CD14-positive monocyte (primary cell): ENCODE measurements around the gene EGLN1. TPM values are rescaled to one million over a fixed set of nuclear protein-coding genes. Genes with fewer than 3 reads are reported as not detected.

Experiments used
- DNase-seq, 3 donors: peaks; one replicate each; pipeline ENCODE4 v3.0.0-alpha.2; 2011 to 2022
- H2AFZ ChIP-seq: 2 replicates; pipeline ENCODE4 v1.6.0; 2012; ENCODE audit warnings: mild to moderate bottlenecking, low read depth, low read length, inconsistent platforms; ENCODE audit not compliant: insufficient read depth, poor library complexity, severe bottlenecking
- H3K27ac ChIP-seq, 2 donors: 1 replicate in 1 of 2; 2 replicates in 1 of 2; pipeline ENCODE4 v1.5.1; 2012 to 2013; ENCODE audit warnings: low read length in 2 of 2, control low read depth in 1 of 2, inconsistent platforms in 1 of 2, low read depth in 1 of 2, mild to moderate bottlenecking in 1 of 2
- H3K27me3 ChIP-seq, 2 donors: one replicate each; pipeline versions ENCODE4 v1.6.0 to v1.6.1; 2011 to 2013; ENCODE audit warnings: low read length in 2 of 2; ENCODE audit not compliant: control insufficient read depth in 2 of 2, insufficient read depth in 2 of 2
- H3K36me3 ChIP-seq, 2 donors: replicated peaks in 1 of 2; 1 replicate in 1 of 2; 2 replicates in 1 of 2; pipeline versions ENCODE4 v1.5.1 to v1.6.1; 2012 to 2013; ENCODE audit warnings: low read length in 2 of 2, control low read depth in 1 of 2, inconsistent platforms in 1 of 2, mild to moderate bottlenecking in 1 of 2; ENCODE audit not compliant: insufficient read depth in 2 of 2, control insufficient read depth in 1 of 2
- H3K4me1 ChIP-seq, 2 donors: 1 replicate in 1 of 2; 2 replicates in 1 of 2; pipeline versions ENCODE4 v1.5.1 to v1.6.1; 2012 to 2013; ENCODE audit warnings: low read length in 2 of 2, control low read depth in 1 of 2, inconsistent platforms in 1 of 2, mild to moderate bottlenecking in 1 of 2, moderate library complexity in 1 of 2; ENCODE audit not compliant: insufficient read depth in 2 of 2, control insufficient read depth in 1 of 2
- H3K4me2 ChIP-seq: replicated peaks from 2 replicates; pipeline ENCODE3; 2012; ENCODE audit warnings: low read length, moderate library complexity, mild to moderate bottlenecking; ENCODE audit not compliant: poor library complexity, severe bottlenecking; ENCODE audit errors: extremely low read depth
- H3K4me3 ChIP-seq, 3 experiments: fragments of 200-600 bp in 1 of 3; sonication (generic) in 1 of 3; replicated peaks in 1 of 3; 1 replicate in 2 of 3; 2 replicates in 1 of 3; pipeline ENCODE4 v1.5.1; 2011 to 2013; ENCODE audit warnings: low read length in 3 of 3, mild to moderate bottlenecking in 3 of 3, control low read depth in 2 of 3, low read depth in 2 of 3, inconsistent platforms in 1 of 3, moderate library complexity in 1 of 3
- H3K79me2 ChIP-seq: 2 replicates; pipeline ENCODE4 v1.6.0; 2012; ENCODE audit warnings: mild to moderate bottlenecking, control low read depth, inconsistent platforms, low read length, moderate library complexity; ENCODE audit not compliant: insufficient read depth
- H3K9ac ChIP-seq: 2 replicates; pipeline ENCODE4 v1.6.0; 2017; ENCODE audit warnings: low read length, mild to moderate bottlenecking; ENCODE audit not compliant: insufficient read depth, poor library complexity, severe bottlenecking
- H3K9me3 ChIP-seq, 2 donors: replicated peaks in 1 of 2; 1 replicate in 1 of 2; 2 replicates in 1 of 2; pipeline versions ENCODE4 v1.5.1 to v1.6.1; 2012 to 2013; ENCODE audit warnings: low read length in 2 of 2, control low read depth in 1 of 2; ENCODE audit not compliant: control insufficient read depth in 1 of 2, insufficient read depth in 1 of 2
- H4K20me1 ChIP-seq: 2 replicates; pipeline ENCODE4 v1.6.0; 2012; ENCODE audit warnings: mild to moderate bottlenecking, low read length, control low read depth, moderate library complexity; ENCODE audit not compliant: insufficient read depth
- H3K27ac Mint-ChIP-seq, 7 donors: one replicate each; pipeline ENCODE4 v1.8.0; 2020; ENCODE audit warnings: mild to moderate bottlenecking in 7 of 7, mixed read lengths in 7 of 7, moderate library complexity in 6 of 7, inconsistent platforms in 2 of 7
- H3K27me3 Mint-ChIP-seq, 3 donors: one replicate each; pipeline ENCODE4 v1.8.0; 2021 to 2022; ENCODE audit warnings: low read depth in 3 of 3, mild to moderate bottlenecking in 3 of 3, mixed read lengths in 3 of 3, moderate library complexity in 3 of 3, inconsistent platforms in 1 of 3
- H3K36me3 Mint-ChIP-seq, 2 donors: one replicate each; pipeline ENCODE4 v1.8.0; 2020; ENCODE audit warnings: mixed read lengths in 2 of 2, inconsistent platforms in 1 of 2, mild to moderate bottlenecking in 1 of 2
- H3K4me1 Mint-ChIP-seq: one replicate; pipeline ENCODE4 v1.8.0; 2020; ENCODE audit warnings: mild to moderate bottlenecking, mixed read lengths
- H3K4me3 Mint-ChIP-seq, 2 donors: one replicate each; pipeline ENCODE4 v1.8.0; 2020; ENCODE audit warnings: mild to moderate bottlenecking in 2 of 2, mixed read lengths in 2 of 2, moderate library complexity in 1 of 2
- H3K9me3 Mint-ChIP-seq, 7 donors: one replicate each; pipeline ENCODE4 v1.8.0; 2020 to 2022; ENCODE audit warnings: mixed read lengths in 7 of 7, mild to moderate bottlenecking in 6 of 7, moderate library complexity in 6 of 7, inconsistent platforms in 2 of 7
- WGBS: methylation state at CpG from one replicate; pipeline ENCODE4 v1.1.5; 2013; ENCODE audit warnings: missing lambda C conversion rate; ENCODE audit not compliant: insufficient coverage; 5-methylcytosine and 5-hydroxymethylcytosine counted together
- intact Hi-C, 2 donors: fragments of 100-400 bp; cut with micrococcal nuclease; formaldehyde crosslinking; loops; one replicate each; pipeline versions ENCODE4 v1.15.0 to v1.15.1; 2023
- polyA plus RNA-seq, 3 donors: library from polyadenylated mRNA; depleted of rRNA in 1 of 3; unstranded in 2 of 3; stranded (reverse) in 1 of 3; fragments of 300-500 nt in 2 of 3; fragments of >200 nt in 1 of 3; fragmentation: Illumina TruSeq in 2 of 3; gene quantifications; 1 replicate in 2 of 3; 2 replicates in 1 of 3; pipeline ENCODE4 v1.2.3, GENCODE V29; 2012 to 2021
- TF ChIP-seq, protein P1 (sequence below): fragments of 200-600 bp; IDR thresholded peaks from one replicate; pipeline ENCODE4 v1.8.0; 2022; ENCODE audit warnings: antibody characterized with exemption, mild to moderate bottlenecking

The EGLN1 gene
- polyA plus RNA-seq, 3 donors = 12.9 to 27.7 (median 23.1) TPM

DNA sequence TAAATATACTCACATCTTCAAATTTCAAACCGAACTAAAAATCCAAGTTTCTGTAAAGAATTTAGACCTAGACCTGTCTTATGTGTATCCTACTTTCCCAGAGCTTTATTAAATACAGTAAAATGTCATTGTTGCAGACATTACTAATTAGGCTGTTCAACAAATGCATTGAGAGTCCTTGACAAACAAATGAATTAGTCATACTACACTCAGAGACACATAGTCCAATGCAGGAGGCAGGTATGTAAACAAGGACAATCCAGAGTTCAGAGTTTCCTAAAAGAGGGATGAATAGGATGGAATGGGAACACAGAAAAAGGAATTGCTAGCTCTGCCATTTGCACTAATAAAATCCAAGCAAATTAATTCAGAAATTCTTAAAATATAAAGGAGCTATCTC lies 1.6 kb upstream of the EGLN1 start:
- Mint-ChIP-seq H3K4me3 (peak overlapping the region in 1 of 2 donors; percentile 32), H3K36me3 (peaks cover 0 to 3% of the 10 kb centered on the region in 2 donors), H3K4me1 (peaks cover 34% of the 10 kb centered on the region), H3K27ac (no peak overlapping the region), H3K27me3 (peaks cover 31 to 34% (median 32%) of the 10 kb centered on the region in 3 donors), H3K9me3 (peaks cover 0 to 6% (median 4%) of the 10 kb centered on the region in 7 donors)
- H3K4me3 ChIP-seq = no peak overlapping the region
- peaks cover 37 to 48% of the 10 kb centered on the region in 2 donors for H3K27me3 ChIP-seq
- H3K4me1 ChIP-seq = peaks cover 18 to 28% of the 10 kb centered on the region in 2 donors
- H4K20me1 ChIP-seq = peaks cover 20% of the 10 kb centered on the region
- no peak overlapping the region for H3K27ac ChIP-seq
- intact Hi-C loops = loop anchor here (5.0 to 10.0 kb wide), 3 partner anchors 46 to 111 kb away; partner anchors contain the start of genes EXOC8 (in 1 of the 2) and SPRTN (in 1 of the 2)
- H3K9ac ChIP-seq = no peak overlapping the region
- H3K9me3 ChIP-seq = peaks cover 0 to 2% of the 10 kb centered on the region in 2 donors
- H3K4me2 ChIP-seq = no peak overlapping the region
- H3K36me3 ChIP-seq = no peaks in the 10 kb centered on the region
- DNase-seq = no peak
- peaks cover 30% of the 10 kb centered on the region for H3K79me2 ChIP-seq
- no CpG with 5 or more reads among the region's 1 CpG for WGBS
- no peak overlapping the region for H2AFZ ChIP-seq
- TF ChIP-seq, protein P1, sequence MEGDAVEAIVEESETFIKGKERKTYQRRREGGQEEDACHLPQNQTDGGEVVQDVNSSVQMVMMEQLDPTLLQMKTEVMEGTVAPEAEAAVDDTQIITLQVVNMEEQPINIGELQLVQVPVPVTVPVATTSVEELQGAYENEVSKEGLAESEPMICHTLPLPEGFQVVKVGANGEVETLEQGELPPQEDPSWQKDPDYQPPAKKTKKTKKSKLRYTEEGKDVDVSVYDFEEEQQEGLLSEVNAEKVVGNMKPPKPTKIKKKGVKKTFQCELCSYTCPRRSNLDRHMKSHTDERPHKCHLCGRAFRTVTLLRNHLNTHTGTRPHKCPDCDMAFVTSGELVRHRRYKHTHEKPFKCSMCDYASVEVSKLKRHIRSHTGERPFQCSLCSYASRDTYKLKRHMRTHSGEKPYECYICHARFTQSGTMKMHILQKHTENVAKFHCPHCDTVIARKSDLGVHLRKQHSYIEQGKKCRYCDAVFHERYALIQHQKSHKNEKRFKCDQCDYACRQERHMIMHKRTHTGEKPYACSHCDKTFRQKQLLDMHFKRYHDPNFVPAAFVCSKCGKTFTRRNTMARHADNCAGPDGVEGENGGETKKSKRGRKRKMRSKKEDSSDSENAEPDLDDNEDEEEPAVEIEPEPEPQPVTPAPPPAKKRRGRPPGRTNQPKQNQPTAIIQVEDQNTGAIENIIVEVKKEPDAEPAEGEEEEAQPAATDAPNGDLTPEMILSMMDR = no peak

DNA sequence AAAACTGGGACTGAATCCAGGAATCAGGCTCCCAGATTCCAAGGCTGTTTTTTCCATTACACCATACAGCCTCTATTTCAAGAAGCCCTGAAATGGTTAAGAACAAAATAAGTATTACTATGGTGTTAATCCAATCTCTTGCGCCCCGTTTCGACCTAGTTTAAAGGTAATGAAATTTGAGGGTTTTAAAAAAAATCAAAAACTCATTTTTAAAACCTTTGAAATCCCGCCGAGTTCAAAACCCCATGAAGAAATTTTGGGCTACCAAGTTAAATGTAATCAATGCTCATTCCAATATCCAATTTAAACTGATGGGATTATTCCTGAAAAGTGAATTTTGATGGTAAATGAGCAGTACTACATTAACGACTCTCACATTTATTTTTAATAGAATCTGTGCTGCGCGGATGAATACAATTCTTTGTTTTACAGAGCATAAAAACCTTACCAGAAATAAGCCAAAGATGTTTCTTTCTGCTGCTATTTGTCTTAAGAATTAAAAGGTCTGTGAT lies 767 bp upstream of the EGLN1 start:
- H4K20me1 ChIP-seq = peaks cover 28% of the 10 kb centered on the region
- DNase-seq = no peak
- peaks cover 38% of the 10 kb centered on the region for H3K4me1 Mint-ChIP-seq
- H3K9me3 ChIP-seq = no peaks in the 10 kb centered on the region
- peaks cover 31 to 34% (median 31%) of the 10 kb centered on the region in 3 donors for H3K27me3 Mint-ChIP-seq
- H3K4me3 ChIP-seq = peak overlapping the region; percentile 44 to 80 (median 68)
- no peaks in the 10 kb centered on the region for H3K9me3 Mint-ChIP-seq
- peak overlapping the region; percentile 82 to 87 for H3K4me3 Mint-ChIP-seq
- no peaks in the 10 kb centered on the region for H3K36me3 ChIP-seq
- H3K4me2 ChIP-seq = peak overlapping the region; percentile 93
- H3K79me2 ChIP-seq = peaks cover 38% of the 10 kb centered on the region
- H3K27ac Mint-ChIP-seq = peak overlapping the region in 4 of 7 donors; percentile 53 to 87 (median 74)
- peaks cover 23 to 36% of the 10 kb centered on the region in 2 donors for H3K4me1 ChIP-seq
- H3K27ac ChIP-seq = peak overlapping the region in 1 of 2 donors; percentile 56
- H3K36me3 Mint-ChIP-seq = peaks cover 3 to 4% of the 10 kb centered on the region in 2 donors
- H2AFZ ChIP-seq = peak overlapping the region; percentile 82
- intact Hi-C loops = loop anchor here (5.0 to 10.0 kb wide), 3 partner anchors 46 to 112 kb away; partner anchors contain the start of genes EXOC8 (in 1 of the 2) and SPRTN (in 1 of the 2)
- peak overlapping the region; percentile 59 for H3K9ac ChIP-seq
- TF ChIP-seq, protein P1 = no peak
- H3K27me3 ChIP-seq = peaks cover 37 to 46% of the 10 kb centered on the region in 2 donors
- WGBS = no CpG with 5 or more reads among the region's 8 CpGs
